NCI-H345 treated with DMSO at 0.1 percent for 48 hours (cell line): ENCODE data around the gene VARS2.
"Not testable (repeated sequence)": the region's sequence is repeated elsewhere in the genome, so short reads cannot be mapped to it uniquely, and the experiment has no call there.

ENCODE experiments used
- DNase-seq: peaks from one replicate; lab custom pipeline; 2025; ENCODE audit not compliant: unreplicated experiment; lab: John Stamatoyannopoulos, UW

Gene VARS2

DNA sequence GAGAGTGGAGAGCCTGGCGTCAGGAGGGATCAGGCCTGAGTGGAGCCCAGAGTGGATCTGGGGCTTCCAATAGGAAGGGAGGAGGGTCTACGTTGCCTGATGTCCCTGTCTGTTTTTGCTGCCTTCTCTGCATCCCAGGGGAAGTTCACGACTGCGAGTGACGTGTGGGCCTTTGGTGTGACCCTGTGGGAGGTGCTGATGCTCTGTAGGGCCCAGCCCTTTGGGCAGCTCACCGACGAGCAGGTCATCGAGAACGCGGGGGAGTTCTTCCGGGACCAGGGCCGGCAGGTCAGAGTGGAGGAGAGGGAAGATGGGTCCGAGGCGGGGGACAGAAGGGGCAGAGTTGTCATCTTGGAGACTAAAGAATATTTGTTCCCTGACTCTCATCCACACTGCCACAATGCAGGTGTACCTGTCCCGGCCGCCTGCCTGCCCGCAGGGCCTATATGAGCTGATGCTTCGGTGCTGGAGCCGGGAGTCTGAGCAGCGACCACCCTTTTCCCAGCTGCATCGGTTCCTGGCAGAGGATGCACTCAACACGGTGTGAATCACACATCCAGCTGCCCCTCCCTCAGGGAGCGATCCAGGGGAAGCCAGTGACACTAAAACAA lies 15.2 kb upstream of the VARS2 start:
- no peak for DNase-seq

DNA sequence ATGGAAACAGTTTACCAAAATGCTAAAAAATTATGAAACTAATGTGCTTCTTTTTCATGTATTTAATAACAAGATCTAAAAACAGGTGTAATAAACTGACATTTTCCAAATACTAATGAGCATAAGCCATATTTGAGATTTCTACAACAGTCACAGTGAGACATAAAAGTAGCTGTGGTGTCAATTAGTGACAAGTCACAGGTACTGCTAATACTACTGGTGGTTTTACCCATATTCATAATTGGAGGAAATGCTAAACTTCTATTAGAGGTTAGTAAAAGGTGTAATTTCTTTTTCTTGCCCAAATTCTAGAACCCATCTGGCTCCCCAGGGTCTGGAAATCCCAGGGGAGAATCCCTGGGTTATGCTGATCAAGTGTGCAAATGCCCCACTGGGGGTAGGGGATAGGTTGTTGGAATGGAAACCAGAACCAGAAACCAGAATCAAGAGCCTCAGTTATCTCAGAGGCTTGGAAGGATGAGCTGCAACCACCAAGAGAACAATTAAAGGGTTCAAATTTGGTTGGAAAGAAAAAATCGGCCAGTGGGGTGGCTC lies 13.1 kb upstream of the VARS2 start:
- no peak for DNase-seq

DNA sequence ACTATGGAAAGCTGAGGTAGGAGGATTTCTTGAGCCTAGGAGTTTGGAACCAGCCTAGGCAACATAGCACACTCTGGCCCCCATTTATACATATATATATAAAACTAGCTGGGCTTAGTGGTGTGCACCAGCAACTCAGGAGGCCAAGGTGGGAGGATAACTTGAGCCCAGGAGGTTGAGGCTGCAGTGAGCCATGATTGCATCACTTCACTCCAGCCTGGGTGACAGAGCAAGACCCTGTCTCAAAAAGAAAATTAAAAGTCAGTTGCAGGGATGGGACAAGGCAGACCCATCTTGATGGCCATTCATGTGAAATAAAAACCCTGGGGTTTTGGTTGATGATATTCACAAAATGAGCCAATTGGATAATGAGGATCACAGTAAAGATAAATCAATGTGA lies 12.6 kb upstream of the VARS2 start:
- no peak for DNase-seq

DNA sequence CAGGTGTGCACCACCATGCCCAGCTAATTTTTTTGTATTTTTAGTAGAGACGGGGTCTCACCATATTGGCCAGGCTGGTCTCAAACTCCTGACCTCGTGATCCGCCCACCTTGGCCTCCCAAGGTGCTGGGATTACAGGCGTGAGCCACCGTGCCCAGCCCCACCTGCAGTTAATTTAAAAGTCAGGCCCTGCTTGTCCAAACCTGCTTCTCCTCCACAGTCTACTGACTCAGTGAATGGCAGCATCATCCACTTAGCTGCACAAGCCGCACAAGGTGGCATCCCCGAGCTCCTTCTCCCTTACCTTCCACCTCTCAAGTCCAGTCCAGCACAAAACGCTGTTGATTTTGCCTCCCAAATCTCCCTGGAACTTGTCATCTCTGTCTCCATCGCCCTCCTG lies 11.8 kb upstream of the VARS2 start:
- not testable (repeated sequence) for DNase-seq

DNA sequence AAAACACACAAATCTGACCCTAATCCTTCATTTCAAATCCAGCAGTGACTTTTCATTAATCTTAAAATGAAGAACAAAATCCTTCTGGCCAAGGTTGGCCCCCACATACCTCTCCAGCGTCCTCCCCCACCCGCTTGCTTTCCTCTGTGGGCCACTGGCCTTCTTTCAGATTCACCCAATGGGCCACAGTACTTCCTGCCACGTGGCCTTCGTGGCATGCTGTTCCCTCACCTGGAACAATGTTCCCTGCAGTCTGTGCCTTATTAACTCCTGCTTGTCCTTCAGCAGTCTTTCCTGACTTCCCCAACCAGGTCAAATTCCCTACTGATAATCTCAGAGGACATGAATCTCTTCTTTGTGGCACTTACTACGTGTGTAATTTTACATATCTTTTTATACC lies 11.3 kb upstream of the VARS2 start:
- DNase-seq = no peak

DNA sequence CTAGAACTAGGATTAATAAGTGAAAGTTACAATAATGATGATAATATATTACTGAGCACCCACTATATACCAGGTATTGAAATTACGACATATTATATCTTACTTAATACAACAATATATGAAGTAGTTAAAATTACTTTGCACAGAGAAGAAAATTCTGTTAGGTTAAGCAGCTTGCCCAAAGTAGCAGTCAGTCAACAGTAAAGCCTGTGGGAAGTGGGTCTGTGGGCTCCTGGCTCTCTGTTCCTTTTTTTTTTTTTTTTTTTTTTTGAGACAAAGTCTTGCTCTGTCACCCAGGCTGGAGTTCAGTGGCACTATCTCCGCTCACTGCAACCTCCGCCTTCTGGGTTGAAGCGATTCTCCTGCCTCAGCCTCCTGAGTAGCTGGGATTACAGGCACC lies 10.8 kb upstream of the VARS2 start:
- DNase-seq = no peak

DNA sequence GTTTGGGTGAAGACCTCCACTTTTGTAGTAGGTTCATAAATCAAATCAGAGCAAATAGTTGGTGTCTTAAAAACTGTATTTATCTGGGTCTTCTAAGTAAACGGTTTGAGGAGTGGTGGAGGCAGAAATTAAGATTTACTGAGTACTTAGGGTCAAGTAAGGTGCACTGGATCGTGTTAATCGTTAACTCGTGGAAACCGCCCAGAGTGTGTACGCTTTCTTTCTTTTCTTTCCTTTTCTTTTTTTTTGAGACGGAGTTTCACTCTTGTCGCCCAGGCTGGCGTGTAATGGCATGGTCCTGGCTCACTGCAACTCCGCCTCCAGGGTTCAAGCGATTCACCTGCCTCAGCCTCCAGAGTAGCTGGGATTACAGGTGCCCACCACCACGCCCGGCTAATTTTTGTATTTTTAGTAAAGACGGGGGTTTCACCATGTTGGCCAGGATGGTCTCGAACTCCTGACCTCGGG lies 6.7 kb upstream of the VARS2 start:
- not testable (repeated sequence) for DNase-seq

DNA sequence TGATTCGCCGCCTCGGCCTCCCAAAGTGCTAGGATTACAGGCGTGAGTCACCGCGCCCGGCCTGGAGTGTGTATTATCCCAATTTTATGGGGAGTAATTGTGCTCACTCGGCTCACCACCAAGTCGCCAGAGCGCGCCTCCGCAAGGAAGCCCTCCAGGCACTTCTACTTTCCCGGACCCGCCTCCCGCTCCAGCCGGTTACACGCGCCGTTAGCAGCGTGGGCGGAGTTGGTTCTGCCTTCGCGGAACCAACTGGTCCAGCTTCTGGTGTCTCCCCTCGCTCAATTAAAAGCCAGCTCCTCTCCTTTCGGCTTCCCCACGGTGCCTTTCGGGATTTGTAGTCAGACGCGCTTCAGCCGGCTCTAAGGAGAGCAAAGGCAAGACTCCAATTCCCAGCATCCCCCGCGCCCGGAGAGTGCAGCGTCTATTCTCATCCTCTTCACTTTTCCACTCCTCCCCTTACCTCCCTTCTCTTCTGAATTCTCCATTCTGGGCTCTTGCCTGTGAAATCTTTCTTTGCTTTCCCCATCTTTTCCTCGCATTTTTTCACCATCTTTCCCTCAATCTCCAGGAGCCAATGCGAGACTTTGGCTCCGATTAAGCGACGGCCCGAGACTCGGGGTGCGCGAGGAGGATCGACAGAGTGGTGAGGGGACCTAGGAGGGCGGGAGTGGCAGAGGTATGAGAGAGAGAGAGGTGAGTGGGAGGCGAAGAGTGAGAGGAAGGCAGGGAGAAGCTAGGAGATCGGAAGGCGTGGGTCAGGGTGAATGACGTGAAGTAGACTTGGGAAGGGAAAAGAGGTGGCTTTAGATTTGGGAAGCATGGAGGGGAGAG lies 6.1 kb upstream of the VARS2 start, which contains the start of gene GTF2H4:
TSS of gene GTF2H4 (plus strand) at position 450 of the 834 bp plus-strand sequence.
- DNase-seq = peak; percentile 96

DNA sequence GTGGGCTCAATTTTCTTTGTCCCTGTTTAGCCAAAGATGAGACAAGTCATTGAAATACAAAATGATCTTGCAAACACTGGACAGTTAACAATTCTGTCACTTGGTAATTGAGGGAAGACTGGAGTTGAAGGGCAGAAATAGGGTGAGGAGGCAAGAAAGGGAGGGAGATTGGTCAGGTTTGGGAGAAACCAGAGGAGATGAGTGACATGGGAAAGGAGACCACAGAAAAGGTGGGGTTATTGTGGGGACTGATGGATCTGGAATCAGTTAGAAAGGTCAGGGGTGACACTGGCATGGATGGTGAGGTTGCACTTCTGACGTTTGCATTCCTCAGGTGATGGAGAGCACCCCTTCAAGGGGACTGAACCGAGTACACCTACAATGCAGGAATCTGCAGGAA lies 5.3 kb upstream of the VARS2 start:
- DNase-seq = no peak

DNA sequence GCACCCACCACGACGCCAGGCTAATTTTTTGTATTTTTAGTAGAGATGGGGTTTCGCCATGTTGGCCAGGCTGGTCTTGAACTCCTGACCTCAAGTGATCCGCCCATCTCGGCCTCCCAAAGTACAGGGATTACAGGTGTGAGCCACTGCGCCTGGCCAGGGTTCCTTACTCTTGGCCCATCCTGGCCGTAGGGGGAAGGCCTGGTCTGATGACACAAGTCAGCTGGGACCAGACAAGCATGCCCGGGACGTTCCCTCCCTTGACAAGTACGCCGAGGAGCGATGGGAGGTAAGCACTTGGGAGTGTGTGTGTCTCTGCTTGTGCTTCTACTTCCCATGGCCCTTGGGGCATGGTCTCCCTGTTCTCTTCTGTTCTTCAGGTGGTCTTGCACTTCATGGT lies 3.6 kb upstream of the VARS2 start:
- not testable (repeated sequence) for DNase-seq

DNA sequence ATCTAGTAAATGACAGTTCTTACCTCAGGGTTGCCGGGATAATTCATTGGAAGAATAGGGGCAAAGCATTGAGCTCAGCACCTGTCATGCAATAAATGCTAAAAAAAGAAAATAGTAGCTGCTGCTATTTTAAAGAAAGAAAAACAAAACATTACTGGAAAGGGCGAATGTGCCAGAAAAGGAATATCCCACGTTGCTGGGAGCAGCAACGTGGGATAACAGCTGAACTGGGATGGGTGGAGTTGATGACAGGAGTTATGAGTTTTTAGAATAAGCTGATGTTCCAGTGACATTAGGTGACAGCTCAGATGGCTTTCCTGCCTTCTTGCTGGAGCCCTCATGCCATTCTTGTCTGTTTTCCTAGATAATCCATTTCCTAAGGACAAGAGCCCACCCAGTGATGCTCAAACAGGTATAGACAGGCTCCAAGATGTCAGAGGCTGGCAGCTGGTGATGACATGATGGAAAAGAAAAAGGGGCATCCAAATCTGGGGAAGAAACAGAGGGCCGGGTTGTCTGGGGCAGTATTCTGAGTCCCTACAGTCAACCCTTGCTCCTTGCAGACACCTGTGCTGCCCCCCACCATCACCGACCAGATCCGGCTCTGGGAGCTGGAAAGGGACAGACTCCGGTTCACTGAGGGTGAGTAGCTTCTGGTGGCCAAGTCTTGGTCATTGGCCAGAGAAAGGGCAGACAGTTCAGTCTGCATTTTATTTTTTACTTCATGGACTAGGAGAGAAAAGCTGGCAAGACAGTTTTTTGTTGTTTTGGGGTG lies 1.1 kb upstream of the VARS2 start:
- no peak for DNase-seq

DNA sequence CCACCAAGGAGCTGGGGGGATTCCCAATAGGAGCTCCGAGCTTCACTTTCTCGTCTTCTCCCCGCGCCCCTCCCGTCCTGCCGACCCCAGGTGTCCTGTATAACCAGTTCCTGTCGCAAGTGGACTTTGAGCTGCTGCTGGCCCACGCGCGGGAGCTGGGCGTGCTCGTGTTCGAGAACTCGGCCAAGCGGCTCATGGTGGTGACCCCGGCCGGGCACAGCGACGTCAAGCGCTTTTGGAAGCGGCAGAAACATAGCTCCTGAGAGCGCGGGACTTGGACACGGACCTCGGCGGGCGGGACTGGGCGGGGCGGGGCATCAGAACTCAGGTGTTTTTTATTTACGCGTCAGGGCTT lies 340 bp upstream of the VARS2 start:
- DNase-seq = no peak

DNA sequence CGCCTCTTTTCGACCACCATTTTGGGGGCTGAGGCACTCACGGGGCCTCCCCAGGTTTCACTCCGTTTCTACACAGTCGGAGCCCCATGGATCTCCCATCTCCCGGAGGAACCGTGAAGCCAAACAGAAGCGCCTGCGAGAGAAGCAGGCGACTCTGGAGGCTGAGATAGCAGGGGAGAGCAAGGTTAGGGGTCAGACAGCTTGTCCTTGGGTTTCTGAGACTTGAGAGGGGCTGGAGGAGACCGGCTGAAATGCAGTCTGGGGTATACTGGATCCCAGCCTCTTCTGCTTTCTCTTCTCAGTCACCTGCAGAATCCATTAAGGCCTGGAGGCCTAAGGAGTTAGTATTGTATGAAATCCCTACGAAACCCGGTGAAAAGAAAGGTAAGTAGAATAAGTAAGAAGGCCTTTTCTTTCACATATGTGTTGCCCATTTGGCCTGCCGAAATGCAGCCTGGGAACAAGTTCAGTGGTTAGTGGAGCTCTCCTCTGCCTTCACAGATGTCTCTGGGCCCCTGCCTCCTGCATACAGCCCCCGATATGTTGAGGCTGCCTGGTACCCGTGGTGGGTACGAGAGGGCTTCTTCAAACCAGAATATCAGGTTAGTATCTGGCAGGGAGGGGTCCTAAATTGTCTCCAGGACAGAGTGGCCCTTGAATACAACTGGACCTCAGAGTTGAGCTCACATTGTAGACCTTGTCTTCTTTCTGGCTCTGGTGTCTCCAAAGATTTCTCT lies 984 bp downstream of the VARS2 start:
- no peak for DNase-seq

DNA sequence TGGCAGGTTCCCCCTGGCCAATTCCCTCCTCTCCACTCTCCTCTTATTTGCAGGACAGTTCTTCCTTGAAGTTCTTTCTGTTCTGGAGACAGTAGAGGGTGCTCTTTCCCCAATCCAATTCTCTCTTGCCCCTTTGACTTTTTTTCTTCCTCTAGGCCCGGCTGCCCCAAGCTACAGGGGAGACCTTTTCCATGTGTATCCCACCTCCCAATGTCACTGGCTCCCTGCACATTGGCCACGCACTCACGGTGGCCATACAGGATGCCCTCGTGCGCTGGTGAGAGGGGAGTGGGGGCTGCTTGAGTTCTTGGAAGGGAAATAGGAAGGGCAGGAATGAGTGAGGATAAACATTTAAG lies 1.5 kb downstream of the VARS2 start:
- peak; percentile 3 for DNase-seq

DNA sequence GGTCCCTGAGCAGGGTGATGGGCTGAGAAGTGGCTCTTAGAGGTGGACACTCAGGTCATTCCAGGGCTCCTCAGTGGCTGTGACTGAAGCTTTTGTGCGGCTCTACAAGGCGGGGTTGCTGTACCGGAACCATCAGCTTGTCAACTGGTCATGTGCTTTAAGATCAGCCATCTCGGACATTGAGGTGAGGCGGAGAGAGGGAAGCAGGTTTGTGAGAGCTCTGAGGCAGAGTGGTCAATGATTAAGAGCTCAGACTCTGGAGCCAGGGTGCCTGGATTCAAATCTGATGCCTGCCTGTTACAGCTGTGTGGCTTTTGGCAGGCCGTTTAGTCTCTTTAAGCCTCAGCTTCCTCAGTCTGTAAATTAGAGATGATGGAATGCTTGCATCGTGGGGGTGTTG lies 3.0 kb downstream of the VARS2 start:
- no peak for DNase-seq

DNA sequence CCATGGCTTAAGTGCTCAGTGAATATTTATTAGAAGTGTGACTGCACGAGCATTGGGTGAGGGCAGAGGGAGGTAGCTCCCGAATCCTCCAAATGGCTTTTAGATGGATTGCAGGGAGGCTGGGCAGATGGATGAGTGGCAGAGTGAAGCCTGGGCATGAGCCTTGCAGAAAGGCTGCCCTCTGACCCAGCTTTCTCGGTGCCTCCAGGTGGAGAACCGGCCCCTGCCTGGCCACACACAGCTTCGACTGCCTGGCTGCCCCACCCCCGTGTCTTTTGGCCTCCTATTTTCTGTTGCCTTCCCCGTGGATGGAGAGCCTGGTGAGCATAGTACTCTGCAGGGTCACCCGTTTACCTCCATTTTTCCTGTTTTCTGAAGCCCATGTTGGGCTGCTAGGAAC lies 3.4 kb downstream of the VARS2 start:
- no peak for DNase-seq

DNA sequence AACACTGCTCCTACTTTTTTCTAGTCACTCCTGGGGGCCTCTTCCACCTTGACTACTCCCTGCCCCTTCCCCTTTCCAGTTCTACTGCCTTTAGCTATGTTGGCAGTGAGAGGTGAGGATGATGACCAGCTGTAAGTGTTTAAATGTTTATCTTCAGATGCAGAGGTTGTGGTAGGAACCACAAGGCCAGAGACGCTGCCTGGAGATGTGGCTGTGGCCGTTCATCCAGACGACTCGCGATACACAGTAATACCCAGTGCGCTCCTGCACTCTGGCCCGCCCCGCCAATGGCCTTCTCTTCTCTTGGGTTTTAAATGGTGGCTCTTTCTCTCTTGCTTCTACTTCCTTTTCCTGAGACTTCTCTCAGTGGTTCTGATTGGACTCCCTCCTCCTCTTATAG lies 4.6 kb downstream of the VARS2 start:
- DNase-seq = no peak

DNA sequence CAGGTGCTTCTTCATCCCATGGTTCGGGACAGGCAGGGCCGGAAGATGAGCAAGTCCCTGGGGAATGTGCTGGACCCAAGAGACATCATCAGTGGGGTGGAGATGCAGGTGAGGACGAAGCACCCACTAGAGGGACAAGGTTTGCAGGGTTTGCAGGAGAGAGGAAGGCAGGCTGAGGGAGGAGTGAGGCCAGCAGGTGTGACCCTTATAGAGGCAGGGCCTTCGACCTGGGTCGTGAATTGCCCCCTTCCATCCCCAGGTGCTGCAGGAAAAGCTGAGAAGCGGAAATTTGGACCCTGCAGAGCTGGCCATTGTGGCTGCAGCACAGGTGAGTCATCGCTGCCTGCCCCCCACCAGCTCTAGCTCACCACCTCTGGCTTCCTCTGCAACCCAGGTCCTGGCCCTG lies 8.4 kb downstream of the VARS2 start:
- no peak for DNase-seq

DNA sequence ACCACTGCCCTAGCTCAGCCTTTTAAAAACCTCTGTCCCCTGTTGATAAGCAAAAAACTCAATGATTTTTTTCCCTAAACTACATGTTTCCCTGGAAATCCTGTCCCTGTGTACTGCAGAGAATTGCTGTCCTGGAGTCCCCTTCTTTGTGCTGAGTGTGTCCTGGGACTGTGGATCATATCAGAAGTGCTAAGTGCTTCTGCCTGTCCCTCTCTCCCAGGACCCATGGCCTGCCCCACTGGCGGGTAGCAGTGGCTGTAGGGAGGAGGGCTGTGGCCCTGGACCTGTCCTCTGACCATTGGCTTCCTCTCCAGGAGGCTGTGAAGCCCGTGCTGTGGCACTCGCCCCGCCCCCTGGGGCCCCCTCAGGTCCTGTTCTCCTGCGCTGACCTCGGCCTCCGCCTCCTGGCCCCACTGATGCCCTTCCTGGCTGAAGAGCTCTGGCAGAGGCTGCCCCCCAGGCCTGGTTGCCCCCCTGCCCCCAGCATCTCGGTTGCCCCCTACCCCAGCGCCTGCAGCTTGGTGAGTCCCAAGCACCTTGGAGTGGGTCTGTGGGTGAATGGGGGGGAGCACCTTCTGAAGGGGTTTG lies 10.1 kb downstream of the VARS2 start:
- DNase-seq = not testable (repeated sequence)

DNA sequence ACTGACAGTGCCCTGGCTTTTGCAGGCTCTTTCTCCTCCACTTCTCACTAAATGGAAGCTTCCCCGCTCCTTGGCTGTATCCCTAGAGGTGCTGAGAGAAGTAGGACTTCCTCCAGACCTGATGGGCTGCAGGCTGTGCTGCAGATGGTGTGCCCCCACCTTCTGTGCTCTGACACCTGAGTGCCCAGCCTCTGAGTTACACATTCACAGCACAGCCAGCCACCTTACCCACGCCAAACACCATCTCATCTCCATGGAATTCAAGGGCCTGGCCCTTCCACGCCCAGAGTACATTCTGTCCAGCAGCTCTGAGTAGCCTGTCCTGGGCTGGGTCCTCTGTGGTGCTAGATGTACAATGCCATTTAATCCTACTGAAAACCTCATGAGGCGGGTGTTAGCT lies 12.6 kb downstream of the VARS2 start:
- no peak for DNase-seq

DNA sequence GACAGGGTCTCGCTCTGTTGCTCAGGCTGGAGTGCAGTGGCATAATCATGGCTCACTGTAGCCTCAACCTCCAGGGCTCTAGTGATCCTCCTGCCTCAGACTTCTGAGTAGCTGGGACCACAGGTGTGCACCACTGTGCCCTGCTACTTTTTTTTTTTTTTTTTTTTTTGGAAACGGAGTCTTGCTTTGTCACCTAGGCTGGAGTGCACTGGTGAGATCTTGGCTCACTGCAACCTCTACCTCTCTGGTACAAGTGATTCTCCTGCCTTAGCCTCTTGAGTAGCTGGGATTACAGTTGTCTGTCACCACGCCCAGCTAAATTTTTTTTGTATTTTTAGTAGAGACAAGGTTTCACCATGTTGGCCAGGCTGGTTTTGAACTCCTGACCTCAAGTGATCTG lies 13.0 kb downstream of the VARS2 start:
- DNase-seq = not testable (repeated sequence)
